GM23338 (cell line): ENCODE measurements around the gene MINK1.
"Not testable (repeated sequence)": the region's sequence is repeated elsewhere in the genome, so short reads cannot be mapped to it uniquely, and the experiment has no call there.

ENCODE experiments used
- CTCF ChIP-seq, 2 experiments: fragments of 200-600 bp in 1 of 2; sonication (generic) in 1 of 2; conservative IDR thresholded peaks; 2 replicates each; pipeline versions ENCODE4 v1.5.1 to v1.6.1; 2016 to 2017; ENCODE audit warnings: antibody characterized with exemption in 2 of 2, low read depth in 2 of 2, mild to moderate bottlenecking in 2 of 2, moderate library complexity in 1 of 2
- EZH2 ChIP-seq: fragments of 200-600 bp; sonication (generic); IDR thresholded peaks from one replicate; pipeline ENCODE4 v1.8.0; 2017; ENCODE audit warnings: antibody characterized with exemption, mild to moderate bottlenecking, low read depth; ENCODE audit not compliant: unreplicated experiment
- POLR2AphosphoS5 ChIP-seq: IDR thresholded peaks from 2 replicates; pipeline ENCODE4 v1.6.1; 2016; ENCODE audit warnings: antibody characterized with exemption, low read depth
- REST ChIP-seq: IDR thresholded peaks from one replicate; pipeline ENCODE4 v1.6.1; 2018; ENCODE audit warnings: antibody characterized with exemption; ENCODE audit not compliant: unreplicated experiment

- not testable (repeated sequence) for TF ChIP-seq REST; POLR2AphosphoS5; EZH2; CTCF (conservative IDR thresholded peaks at IDR 0.05; ENCODE audit: low read depth in 2 of 2)
Measured at GRCh38 chr17:4867535-4867934, 34.4 kb downstream of the MINK1 start.
